Fibroblast of lung (primary cell): ENCODE results near the gene PHLDA1. TPM values are rescaled to one million over a fixed set of nuclear protein-coding genes. Genes with fewer than 3 reads are reported as not detected.
"Not testable (repeated sequence)": the region's sequence is repeated elsewhere in the genome, so short reads cannot be mapped to it uniquely, and the experiment has no call there.

Experiments
- DNase-seq, 2 donors: peaks; one replicate each; pipeline versions ENCODE4 v3.0.0 to v3.0.0-alpha.2; 2010; ENCODE audit warnings: low read depth in 2 of 2
- H2AFZ ChIP-seq: 2 replicates; pipeline ENCODE4 v1.5.1; 2012; ENCODE audit warnings: low read length, control low read depth, inconsistent platforms
- H3K27ac ChIP-seq: 2 replicates; pipeline ENCODE4 v1.5.1; 2011; ENCODE audit warnings: low read length, control low read depth; ENCODE audit not compliant: insufficient read depth
- H3K27me3 ChIP-seq: 2 replicates; pipeline ENCODE4 v1.5.1; 2011; ENCODE audit warnings: mild to moderate bottlenecking, low read length; ENCODE audit not compliant: control insufficient read depth, insufficient read depth
- H3K36me3 ChIP-seq: 2 replicates; pipeline ENCODE4 v1.5.1; 2011; ENCODE audit warnings: low read length; ENCODE audit not compliant: control insufficient read depth, insufficient read depth
- H3K4me1 ChIP-seq: 2 replicates; pipeline ENCODE4 v1.5.1; 2011; ENCODE audit warnings: low read length; ENCODE audit not compliant: control insufficient read depth, insufficient read depth; ENCODE audit errors: extremely low read depth
- H3K4me2 ChIP-seq: 2 replicates; pipeline ENCODE4 v1.5.1; 2011; ENCODE audit warnings: low read length, control low read depth; ENCODE audit not compliant: insufficient read depth; ENCODE audit errors: extremely low read depth
- H3K4me3 ChIP-seq, 4 experiments: fragments of 200-600 bp in 1 of 4; sonication (generic) in 1 of 4; replicated peaks in 1 of 4; 2 replicates each; pipeline ENCODE4 v1.5.1; 2011 to 2016; ENCODE audit warnings: low read length in 4 of 4, low read depth in 3 of 4, mild to moderate bottlenecking in 3 of 4, control low read depth in 2 of 4, inconsistent platforms in 1 of 4, mixed read lengths in 1 of 4; ENCODE audit not compliant: insufficient read depth in 1 of 4; ENCODE audit errors: control extremely low read depth in 1 of 4
- H3K79me2 ChIP-seq: 2 replicates; pipeline ENCODE4 v1.5.1; 2012; ENCODE audit warnings: mild to moderate bottlenecking, low read length, inconsistent platforms; ENCODE audit not compliant: control insufficient read depth, insufficient read depth
- H3K9ac ChIP-seq: 2 replicates; pipeline ENCODE4 v1.5.1; 2011; ENCODE audit warnings: mild to moderate bottlenecking, low read length, control low read depth; ENCODE audit not compliant: insufficient read depth
- H3K9me3 ChIP-seq: 2 replicates; pipeline ENCODE4 v1.5.1; 2012; ENCODE audit warnings: low read depth, low read length; ENCODE audit not compliant: control insufficient read depth, insufficient read depth
- H4K20me1 ChIP-seq: 2 replicates; pipeline ENCODE4 v1.5.1; 2011; ENCODE audit warnings: low read length; ENCODE audit not compliant: control insufficient read depth, insufficient read depth; ENCODE audit errors: extremely low read depth
- CTCF ChIP-seq, 2 donors: IDR thresholded peaks in 1 of 2; conservative IDR thresholded peaks in 1 of 2; 1 replicate in 1 of 2; 2 replicates in 1 of 2; pipeline ENCODE4 v1.5.1; 2011 to 2012; ENCODE audit warnings: low read length in 2 of 2, control low read depth in 1 of 2, inconsistent platforms in 1 of 2, low read depth in 1 of 2, mild to moderate bottlenecking in 1 of 2
- EZH2 ChIP-seq: IDR thresholded peaks from 2 replicates; pipeline ENCODE4 v1.5.1; 2012; ENCODE audit warnings: low read length, control low read depth, mild to moderate bottlenecking; ENCODE audit errors: missing control alignments
- polyA plus RNA-seq, 2 donors: library from polyadenylated mRNA; depleted of rRNA in 1 of 2; stranded (reverse) in 1 of 2; unstranded in 1 of 2; fragments of >200 nt; gene quantifications; 2 replicates each; pipeline ENCODE4 v1.2.1, GENCODE V29; 2011 to 2012; ENCODE audit warnings: missing spikeins in 1 of 2
- total RNA-seq: library from RNA; depleted of rRNA; stranded (reverse); fragments of >200 nt; gene quantifications from 2 replicates; pipeline ENCODE4 v1.2.1, GENCODE V29; 2014

PHLDA1 gene
- total and polyA plus RNA-seq, 2 donors (not counting 1 experiment from before 2014, with no cell fraction given) = 48.1 to 252 TPM

- no peaks in the 10 kb centered on the region for H3K9me3 ChIP-seq
- H3K36me3 ChIP-seq = no peaks in the 10 kb centered on the region
- DNase-seq = no peak
- TF ChIP-seq EZH2 = no peak
- TF ChIP-seq CTCF (conservative IDR thresholded peaks at IDR 0.05 in 1 of 2, IDR thresholded peaks at IDR 0.05 in 1 of 2; ENCODE audit: low read depth in 1 of 2, low read length in 2 of 2) = no peak
- H2AFZ ChIP-seq = no peak overlapping the region
- no peak overlapping the region for H3K27ac ChIP-seq
- H3K4me1 ChIP-seq = no peaks in the 10 kb centered on the region
- no peaks in the 10 kb centered on the region for H3K27me3 ChIP-seq
- H3K9ac ChIP-seq = no peak overlapping the region
- H3K4me3 ChIP-seq = no peak overlapping the region
- H3K4me2 ChIP-seq = no peak overlapping the region
- H3K79me2 ChIP-seq = no peaks in the 10 kb centered on the region
- no peaks in the 10 kb centered on the region for H4K20me1 ChIP-seq
Measured at GRCh38 chr12:75991753-75992152, 39.8 kb downstream of the PHLDA1 start.

DNA sequence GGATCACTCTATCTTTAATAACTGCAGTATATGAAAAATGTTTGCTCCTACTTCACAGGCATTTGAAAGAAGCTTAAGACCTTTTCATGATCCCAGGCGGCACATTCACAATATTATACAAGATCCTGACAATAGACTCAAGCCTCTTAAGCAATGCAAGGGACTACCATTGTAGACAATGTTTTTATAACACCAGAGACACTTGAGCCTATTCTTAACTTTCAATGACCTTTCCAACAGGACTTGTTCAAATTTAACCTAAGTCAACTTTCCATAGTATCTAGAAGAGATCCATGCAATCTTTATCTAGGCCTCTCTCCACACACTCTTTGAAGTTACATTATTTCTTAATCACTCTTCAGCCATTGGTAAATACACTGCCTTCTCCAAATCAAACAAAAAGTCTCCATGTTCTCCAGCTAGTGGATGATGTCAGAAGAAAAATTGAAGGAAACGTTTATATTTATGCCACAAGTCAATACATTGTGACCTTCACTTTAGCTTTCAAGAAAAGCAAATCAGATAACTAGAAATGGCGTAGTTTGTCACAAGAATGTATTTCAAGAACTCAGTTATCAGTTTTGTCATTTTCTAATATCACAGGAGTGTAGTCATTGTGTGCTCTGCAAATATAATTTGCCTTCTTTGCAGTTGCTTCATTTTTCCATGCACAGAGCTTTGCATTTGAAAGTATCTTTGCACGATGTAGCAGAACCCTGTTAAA is 41.2 kb downstream of the PHLDA1 start:
- Histone ChIP-seq H3K4me1 (peaks cover 3% of the 10 kb centered on the region), H3K9ac (no peak overlapping the region)

GRCh38 chr12:75987709-75988108 is 43.9 kb downstream of the PHLDA1 start:
- not testable (repeated sequence) for H3K4me1 ChIP-seq

More for the DNA sequence above, 41.2 kb downstream of the PHLDA1 start:
- Histone ChIP-seq H3K36me3 (no peaks in the 10 kb centered on the region), H3K27me3 (no peaks in the 10 kb centered on the region), H3K4me2 (no peak overlapping the region), H3K9me3 (no peaks in the 10 kb centered on the region), H2AFZ (no peak overlapping the region), H3K79me2 (no peaks in the 10 kb centered on the region), H4K20me1 (no peaks in the 10 kb centered on the region), H3K4me3 (no peak overlapping the region), H3K27ac (no peak overlapping the region)
- TF ChIP-seq CTCF (conservative IDR thresholded peaks at IDR 0.05 in 1 of 2, IDR thresholded peaks at IDR 0.05 in 1 of 2; ENCODE audit: low read depth in 1 of 2, low read length in 2 of 2) = no peak
- no peak for TF ChIP-seq EZH2
- no peak for DNase-seq

More at GRCh38 chr12:75987709-75988108, 43.9 kb downstream of the PHLDA1 start:
- not testable (repeated sequence) for H3K27me3 ChIP-seq, DNase-seq, H3K9me3 ChIP-seq, H3K36me3 ChIP-seq, H3K4me3 ChIP-seq, H3K4me2 ChIP-seq, H4K20me1 ChIP-seq, H2AFZ ChIP-seq, H3K27ac ChIP-seq, H3K79me2 ChIP-seq, H3K9ac ChIP-seq
